ENCODE results near the gene CAMTA1.

Gene CAMTA1

DNA sequence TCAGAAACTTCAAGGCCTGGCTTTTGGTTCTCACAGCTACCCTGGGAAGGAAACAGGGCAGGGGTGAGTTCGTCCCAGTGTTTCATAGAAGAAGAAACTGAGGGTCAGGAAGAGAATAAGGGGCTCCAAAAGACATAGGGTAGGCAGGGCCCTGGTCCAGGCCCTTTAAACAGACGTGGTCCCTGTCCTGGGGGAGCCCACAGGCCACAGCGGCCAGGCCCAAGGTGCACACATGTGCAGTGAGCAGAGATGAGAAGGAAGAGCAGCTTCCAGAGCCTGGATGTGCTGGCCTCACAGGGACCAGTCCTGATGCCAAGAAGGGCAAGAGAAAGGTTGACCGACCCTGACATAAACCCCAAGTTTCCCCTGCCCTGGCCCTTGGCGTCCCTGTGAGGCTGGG, 690.4 kb downstream of the CAMTA1 start:
- DNase-seq (ENCODE audit: low read depth) = no peak

DNA sequence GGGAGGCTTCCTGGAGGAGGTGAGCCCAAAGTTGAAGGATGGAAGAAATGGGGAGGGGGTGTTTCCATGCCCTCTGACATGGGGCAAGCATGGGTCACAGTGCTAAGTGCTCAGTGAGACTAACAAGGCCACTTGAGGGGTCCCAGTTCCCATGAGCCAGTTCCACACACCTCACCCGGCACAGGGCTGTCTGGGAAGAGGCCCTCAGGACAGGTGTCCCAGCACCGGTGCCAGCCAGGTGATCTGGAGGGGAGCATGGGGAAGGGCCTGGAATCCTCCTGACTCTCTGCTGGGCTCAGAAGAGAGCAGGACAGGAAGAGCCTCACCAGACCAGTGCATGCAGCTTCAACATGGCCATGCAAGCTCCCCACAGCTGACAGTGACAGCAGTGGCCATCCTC, 691.1 kb downstream of the CAMTA1 start:
- no peak for DNase-seq (ENCODE audit: low read depth)

DNA sequence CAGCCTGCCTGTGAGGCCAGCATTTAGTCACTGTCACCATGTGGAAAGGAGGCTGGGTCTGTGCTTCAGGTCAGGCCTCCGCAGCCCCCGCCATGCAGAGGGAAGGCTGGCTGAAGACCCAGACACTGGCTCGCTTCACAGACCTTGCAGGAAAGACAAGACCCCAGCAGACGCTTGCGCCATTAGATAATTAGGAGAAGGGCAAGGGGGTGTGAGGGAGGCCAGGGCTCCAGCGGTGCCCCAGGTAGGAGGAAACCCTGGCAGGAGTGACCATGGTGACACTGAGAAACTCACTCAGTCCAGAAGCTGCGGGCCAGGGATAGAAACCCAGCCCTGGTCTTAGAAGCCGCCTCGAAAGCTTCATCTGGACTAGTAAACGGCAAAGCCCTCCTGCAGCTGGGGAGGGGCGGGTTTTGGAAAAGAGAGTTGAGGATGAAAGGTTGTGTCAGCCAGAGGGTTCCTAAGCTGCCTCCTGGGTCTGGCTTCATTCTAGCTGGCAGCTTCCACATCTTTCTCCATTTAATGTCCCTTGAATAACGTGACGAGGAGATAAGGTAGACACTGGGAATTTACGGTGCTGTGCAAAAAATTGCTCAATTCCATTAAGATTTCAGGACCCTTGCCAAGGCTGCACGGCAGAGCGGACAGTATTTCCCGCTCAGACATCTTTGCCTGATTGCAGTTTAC, 691.8 kb downstream of the CAMTA1 start:
- DNase-seq (ENCODE audit: low read depth) = no peak

DNA sequence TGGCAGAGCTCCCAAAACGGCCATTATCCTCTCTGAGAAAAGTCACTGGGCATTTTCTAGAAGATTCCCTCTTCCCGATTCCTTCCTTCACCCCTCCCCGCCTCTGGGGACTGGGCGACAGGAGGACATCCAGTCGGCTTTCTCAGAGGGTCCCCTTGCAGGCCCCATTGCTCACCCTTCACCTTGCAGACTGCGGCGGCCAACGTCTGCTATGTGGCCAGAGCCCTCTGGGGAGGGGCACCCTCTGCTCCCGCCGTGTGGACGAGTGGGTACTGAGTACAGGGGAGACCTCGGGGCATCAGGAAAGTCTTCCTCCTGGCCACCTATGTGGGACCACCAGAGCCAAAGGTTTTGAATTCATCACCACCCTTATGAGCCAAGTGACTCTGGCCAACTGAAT, 692.3 kb downstream of the CAMTA1 start:
- DNase-seq (ENCODE audit: low read depth) = no peak

DNA sequence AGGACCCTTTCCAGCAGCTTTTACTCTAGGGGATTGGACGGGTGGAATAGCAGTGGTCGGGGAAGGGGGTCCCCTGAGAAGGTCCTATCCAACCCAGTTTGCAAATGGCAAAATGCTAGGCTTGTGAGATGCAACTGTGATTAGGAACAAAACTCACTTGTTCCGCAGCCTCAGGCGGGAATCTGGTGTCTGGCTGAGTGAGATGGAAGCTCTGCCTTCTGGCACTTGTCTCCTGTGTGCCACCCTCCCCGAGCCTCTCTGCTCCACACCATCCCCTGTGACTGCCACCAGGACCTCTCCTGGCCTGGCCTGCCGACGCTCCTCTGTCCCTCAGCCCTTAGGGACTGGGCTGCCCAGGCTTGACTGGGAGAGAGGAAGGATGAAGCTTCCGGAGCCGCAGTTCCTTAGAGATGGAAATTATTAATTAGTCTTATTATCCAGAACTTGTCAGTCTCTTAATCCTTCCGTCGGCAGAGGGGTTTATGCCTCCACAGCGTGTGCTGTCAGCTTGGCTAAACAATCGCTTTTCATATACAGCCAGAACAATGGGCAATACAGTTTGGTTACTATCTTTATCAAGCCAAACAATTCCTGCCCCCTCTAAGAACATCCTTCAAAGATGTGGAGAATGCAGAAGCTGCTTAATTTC, 693.0 kb downstream of the CAMTA1 start:
- DNase-seq (ENCODE audit: low read depth) = no peak

DNA sequence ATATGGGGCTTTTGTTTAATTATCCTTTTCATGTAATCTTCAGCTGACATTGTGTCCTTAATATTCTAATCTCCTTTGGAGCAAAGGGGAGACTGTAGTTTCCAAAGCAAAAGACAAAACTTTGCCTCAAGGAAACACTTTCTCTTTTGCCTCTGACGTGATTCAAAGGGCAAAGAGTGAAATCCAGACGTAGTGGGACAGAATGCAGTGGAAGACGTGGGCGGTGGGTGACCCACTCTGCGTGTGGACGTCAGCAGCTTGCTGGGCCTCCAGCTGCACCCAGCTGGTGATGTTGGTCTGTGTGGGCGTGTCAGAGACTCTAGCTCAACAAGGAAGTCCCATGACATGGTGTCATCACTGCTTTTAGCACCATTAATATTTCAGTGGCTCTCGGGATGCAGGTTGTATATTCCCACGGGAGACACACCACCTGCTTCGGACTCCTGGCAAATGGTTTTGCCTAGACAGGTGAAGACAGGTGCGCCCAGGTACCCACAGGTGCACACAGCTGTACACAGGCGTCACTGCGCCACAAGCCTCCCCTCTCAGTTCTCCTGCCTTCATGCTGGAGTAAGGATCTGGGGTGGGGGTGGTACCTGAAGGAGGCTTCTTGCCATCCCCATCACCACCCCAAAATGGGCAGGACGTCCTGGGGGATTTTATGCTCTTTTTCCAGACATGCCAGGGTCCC, 693.7 kb downstream of the CAMTA1 start:
- DNase-seq (ENCODE audit: low read depth) = no peak

DNA sequence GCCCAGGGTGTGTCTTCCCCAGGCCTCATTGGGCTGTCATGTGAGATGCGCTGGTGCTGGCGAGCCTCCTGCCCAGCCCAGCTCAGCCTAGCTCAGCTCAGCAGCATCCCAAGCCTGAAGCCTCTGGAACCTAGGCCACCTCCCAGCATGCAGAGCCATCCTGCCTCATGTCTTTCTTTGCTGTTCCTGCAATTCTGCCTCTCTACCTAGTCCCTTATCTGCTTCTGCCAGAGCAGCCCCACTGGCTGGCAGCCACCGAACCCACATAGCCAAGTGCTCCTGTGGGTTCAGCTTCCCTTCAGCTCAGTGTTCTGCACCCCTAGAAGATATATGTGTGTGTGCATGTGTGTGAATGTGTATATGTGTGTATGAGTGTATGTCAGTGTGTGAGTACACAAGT, 694.3 kb downstream of the CAMTA1 start:
- DNase-seq (ENCODE audit: low read depth) = no peak

DNA sequence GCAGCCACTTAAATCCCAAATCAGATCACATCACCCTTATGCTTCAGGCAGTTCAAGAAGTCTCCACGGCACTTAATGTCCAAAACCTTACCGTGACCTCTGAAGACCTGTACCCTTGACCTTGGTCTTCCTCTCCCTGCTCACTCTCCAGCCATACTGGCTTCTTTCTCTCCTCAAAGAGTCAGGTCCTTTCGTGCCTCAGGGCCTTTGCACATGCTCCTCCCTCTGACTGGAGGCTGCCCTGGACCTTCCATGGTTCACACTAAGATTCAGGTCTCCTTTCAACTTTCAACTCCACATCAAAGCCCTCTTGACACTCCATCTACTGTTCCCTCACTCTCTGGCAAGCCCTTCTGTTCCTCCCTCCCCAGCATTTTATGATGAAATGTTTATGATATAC, 695.9 kb downstream of the CAMTA1 start:
- no peak for DNase-seq (ENCODE audit: low read depth)

DNA sequence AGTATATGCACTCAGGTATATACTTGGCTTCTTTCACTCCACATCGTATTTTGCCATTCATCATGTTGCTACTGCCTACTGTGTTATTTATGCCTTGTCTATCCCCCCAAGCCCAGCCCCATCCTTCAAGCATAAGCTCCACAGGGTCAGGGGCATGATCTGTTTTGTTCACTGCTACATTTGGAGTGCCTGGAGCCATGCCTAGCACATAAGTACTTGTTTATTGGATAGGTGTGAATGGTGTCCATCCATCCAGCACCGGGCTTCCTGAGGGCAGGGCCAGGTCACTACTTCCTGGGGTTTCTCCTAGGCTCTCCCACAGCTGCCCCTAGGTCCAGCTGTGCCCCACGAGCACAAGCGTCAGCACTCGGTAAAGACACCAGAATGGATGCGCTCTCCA, 696.8 kb downstream of the CAMTA1 start:
- no peak for DNase-seq (ENCODE audit: low read depth)

DNA sequence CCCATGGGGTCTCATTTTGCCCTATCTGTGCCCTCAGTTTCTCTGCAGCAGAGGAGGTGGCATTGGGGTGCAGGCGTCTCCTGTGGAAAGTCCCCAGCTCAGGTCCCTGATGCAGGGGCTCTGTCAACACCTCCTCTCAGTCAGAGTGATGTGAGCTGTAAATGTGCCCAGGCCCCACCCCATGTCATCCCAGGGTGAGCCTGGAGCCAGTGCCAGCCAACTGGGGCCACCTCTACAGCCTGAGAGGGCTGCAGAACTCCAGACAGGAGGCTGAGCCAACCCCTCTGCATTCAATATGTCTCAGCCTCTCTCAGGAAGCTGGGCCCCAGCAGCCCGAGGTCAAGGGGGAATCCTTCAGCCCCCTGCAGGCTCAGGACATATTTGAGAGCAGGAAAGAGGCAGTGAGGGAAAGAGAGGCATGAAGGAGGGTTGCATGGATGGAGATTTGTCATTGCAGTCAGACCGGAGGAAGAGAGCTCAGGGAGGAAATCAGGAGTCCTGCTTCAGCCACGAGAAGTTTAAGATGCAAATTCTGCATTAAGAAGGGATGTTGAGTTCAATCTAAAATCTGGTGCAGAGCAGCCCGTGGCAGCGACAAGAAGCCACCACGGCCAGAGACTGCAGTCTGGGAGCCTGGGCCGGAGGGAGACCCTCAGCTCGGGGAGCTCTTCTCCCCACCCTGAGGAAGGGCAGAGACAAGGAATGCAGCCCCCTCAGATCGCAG, 697.7 kb downstream of the CAMTA1 start:
- no peak for DNase-seq (ENCODE audit: low read depth)

DNA sequence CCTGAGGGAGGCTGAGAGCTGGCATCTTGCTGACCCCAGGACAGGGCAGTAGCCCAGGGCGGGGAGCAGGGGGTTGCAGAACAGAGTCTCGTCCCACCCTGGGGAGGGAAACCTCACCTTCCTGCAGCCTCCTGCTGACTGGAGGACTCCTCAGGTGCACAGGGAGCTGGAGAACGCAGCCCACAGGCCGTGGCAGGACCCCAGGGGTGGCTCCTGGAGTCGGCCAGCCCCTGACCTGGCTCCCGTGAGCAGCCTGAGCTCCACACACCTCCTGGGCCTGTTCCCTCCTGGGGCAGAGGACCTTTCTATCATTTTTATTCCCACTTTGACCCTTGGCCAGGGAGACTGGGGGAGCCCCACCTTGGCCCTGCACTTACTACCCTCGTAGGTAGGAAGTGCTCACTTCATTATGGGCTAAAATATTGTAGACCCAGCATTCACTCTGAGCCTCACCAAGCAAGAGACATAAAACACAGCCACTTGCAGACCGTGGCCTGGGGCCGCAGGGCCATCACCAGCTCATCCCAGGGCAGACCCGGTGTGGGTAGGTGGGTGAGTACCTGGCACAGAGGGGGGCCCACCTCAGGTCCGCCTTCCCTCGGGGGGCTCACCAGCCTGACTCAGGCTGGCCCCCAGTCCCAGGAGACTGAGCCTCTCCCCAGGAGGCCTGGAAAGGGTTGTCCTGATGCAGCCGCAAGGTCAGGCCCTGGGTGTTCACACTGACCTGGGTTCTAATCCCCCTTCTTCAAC, 698.6 kb downstream of the CAMTA1 start:
- no peak for DNase-seq (ENCODE audit: low read depth)

DNA sequence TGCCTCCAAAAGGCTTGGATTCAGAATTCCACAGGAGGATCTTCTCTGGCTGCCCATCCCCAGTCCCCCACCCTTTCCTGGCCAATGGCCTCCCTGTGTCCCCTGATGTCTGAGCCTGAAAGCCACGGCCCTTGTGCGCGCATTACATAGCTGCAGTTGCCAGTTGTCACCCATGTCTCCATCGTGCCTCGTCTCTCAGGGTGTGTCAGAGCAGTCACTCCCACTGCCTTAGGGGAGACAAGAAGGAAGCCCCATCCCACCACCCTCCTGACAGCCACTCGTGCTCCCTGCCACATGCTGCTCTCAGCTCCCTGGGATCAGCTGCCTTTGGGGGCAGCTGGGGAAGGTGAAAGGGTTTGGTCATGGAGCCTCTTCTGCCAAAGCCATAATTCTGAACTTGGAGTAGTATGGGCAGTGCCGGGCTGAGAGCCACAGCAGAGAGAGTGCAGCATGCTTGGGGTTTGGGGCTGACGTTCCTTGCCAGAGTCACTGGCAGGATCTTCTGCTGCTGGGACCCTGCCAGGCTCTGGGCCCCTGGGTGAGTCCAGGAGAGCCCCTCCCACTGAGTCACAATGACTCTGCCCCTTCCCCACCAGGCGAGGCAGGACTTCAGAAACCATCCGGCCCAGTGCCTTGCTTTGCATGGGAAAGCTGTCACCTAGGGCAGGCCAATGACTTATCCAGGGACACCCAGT, 700.0 kb downstream of the CAMTA1 start:
- DNase-seq (ENCODE audit: low read depth) = no peak

DNA sequence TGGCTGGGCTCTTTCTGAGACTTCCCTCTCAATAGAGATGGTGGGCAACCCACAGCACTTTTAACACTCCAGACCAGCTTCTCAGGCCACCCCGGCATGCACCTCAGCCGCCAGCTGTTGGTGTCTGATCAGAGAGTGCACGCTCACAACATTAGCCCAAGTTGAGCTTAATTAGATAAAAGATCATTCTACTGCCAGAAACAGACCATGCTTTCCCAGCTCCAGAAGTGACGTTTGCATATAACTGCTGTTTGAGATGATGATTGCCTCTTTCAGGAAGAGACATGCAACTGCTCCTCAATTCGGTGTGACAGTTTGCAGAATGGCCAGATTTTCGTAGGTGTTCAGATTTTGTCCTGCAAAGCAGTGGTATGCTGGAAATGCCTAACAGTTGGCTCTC, 700.6 kb downstream of the CAMTA1 start:
- DNase-seq (ENCODE audit: low read depth) = no peak

DNA sequence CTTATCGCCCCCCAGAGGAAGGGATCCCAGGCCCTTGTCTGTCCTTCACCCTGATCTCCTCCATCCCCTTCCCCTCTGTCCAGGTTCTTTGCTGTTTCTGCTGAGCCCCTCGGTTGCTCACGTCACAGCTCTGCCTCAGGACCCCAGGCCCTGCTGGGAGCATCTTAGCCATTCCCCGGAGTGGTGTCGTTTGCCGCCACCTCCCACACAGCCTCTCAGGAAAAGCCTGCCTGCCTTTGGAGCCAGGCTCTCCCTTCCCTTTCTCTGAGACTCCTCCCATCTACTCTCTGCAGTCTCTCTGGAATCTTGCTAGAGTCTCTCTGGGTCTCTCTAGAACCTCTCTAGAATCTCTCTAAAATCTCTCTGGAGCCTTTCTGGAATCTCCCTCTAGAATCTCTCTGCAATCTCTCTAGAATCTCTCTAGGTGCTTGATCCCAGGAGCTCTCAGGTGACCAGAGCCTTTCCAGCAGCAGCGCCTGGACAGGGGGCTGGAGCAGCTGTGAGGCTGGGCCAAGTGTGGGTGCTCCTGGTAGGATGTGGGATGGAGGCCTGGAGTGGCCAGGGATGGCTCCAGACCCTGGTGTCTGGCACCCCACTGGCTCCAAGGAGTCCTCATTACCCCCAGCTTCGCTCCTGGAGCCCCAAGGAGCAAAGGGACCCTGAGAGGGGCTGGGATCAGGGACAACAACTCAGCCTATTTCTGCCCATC, 702.7 kb downstream of the CAMTA1 start:
- no peak for DNase-seq (ENCODE audit: low read depth)

DNA sequence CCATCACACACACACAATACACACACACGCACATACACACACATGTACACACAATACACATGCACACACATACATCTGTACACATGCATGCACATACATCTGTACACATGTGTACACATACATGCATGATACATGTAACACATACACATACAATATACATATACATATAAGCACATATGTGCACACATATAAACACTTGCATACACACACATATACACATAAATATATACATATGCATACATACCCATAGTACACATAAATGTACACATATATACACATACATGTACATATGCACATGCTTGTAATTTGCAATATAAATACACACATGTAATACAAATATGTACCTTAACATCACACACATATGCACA, 703.2 kb downstream of the CAMTA1 start:
- DNase-seq (ENCODE audit: low read depth) = no peak

DNA sequence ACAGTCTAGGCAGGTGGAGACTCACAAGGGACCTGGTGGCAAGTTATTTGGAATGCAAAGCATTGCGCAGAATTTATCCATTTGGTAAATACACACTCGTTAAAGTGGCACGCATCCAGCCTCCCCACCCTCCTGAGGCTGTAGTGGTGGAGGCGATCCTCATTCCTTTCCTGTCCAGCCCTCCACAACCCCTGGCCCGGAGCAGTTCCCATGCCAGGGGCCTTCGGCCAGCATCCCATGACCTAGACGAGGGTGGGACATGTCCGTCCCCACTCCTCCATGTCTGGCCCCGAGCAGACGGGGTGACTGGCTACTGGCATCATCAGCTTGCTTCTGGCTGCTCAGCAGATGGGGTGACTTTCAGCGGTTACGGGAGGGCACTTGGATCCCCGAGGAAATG, 704.3 kb downstream of the CAMTA1 start:
- DNase-seq (ENCODE audit: low read depth) = no peak

DNA sequence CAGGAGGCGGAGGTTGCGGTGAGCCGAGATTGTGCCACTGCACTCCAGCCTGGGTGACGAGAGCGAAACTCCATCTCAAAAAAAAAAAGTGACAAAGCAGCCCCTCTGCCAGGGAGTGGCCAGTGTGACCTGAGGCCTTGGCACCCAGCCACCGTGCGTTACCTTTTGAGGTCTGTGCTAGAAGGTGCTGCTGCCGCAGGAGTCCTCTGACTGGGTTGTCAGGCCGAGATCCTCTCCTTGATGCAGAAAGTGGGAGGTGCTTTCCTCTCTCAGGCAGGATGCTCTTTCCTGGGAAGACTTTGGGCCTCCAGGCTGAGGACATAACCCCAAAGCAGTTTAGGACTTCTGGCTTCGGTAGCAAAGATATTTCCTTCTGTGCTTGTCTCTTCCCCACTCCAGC, 705.3 kb downstream of the CAMTA1 start:
- DNase-seq (ENCODE audit: low read depth) = no peak

DNA sequence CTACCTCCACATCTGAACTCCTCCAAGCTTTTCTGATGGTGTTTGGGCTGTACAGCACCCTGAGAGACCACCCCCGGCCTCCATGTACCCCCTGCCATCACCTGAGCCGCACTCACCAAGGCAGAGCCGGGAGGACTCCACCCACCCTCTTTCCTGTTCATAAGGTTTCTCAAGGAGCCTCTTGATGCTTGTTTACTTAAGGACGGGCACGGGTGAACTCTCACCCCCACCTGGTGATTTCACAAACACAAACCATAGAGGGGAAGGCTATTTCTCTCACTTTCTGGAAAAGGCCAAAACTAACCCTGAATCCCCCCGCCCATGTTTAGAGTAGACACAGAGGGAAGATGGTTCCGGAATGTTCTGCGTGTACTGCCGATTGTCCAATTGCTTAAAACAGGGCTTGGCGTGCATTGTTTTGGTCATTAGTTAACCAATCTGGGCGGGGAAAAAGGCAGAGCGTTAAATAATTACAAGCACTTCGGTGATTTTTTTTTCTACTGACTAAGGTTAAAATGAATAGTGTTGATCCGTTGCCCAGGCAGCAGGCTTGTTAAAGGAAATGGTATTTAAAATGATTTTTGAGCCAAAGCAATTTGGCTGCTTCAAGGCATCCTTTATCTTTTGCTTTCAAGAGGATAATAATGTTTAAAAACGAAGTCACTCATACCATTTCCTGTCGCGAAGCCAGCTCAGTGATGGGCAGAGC, 706.0 kb downstream of the CAMTA1 start:
- no peak for DNase-seq (ENCODE audit: low read depth)

DNA sequence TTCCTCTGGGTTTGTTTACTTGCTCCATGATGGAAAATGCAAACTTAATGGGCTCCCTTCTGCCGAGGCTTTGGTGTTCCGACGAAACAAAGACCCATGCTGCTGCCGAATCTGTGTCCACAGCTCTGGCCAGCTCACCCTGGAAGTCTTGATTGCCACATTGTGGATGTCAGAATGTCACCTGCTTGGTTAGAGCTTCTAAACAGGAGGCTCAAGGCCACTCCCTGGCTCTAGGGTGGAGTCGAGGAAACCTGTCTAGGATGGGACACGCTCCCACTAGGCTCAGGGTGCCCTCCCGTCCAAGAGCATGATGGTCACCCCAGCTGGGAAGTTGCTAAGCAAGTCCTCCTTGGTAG, 706.5 kb downstream of the CAMTA1 start:
- DNase-seq (ENCODE audit: low read depth) = no peak

DNA sequence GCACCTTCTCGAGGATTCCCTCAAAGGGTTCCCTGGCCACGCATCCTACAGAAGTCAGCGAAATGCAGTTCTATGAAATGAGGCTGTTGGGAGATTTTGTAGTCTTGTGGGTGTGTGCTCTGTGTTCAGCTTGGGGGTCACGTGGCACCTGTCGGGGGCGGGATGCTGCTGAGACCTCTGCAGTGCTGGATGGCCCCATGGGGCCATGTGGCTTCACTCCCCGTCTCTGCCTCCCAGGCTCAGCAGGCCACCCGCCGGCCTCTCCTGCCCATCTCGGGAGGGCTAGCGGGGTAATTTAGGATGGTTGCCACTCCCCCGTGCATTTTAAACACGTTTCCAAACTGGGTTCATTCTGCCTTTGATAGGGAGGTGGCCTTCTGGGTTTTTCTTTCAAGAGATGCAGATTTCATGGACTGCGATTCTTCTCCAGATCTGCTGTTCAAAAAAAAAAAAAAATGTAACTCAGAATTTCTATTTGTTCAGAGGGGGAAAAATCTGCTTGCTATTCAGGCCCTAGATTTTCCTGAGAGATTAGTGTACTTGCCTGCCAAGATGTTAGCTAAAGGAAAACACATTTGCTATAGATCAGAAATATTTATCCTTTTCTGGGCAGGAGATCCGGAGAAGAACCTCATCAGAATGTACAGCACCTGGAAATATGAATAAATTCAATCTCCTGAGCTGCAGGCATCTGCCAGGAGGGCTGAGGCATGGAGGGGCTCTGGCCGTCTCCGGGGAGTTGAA, 708.6 kb downstream of the CAMTA1 start:
- no peak for DNase-seq (ENCODE audit: low read depth)

All from stimulated activated CD8-positive, alpha-beta memory T cell treated with anti-CD3 and anti-CD28 coated beads, Interleukin-12 subunit alpha, Interleukin-12 subunit beta, amount 100 ng/mL, for 1 hour (primary cell).